HG03432 (cell line): ENCODE data around the gene TNFRSF6B.

ENCODE experiments used
- ATAC-seq: cut with Tn5 transposase; IDR thresholded peaks from one replicate; pipeline ENCODE4 v1.9.1; 2021; ENCODE audit warnings: mild to moderate bottlenecking, moderate library complexity; ENCODE audit not compliant: unreplicated experiment

TNFRSF6B gene

GRCh38 chr20:63694584-63695423, 1.6 kb upstream of the TNFRSF6B start:
- ATAC-seq: no peak

GRCh38 chr20:63695424-63696305, 787 bp upstream of the TNFRSF6B start:
- no peak for ATAC-seq

GRCh38 chr20:63696306-63696627, 185 bp upstream of the TNFRSF6B start:
- no peak for ATAC-seq

GRCh38 chr20:63697357-63697867, 960 bp downstream of the TNFRSF6B start:
- no peak for ATAC-seq

GRCh38 chr20:63697868-63698545, 1.6 kb downstream of the TNFRSF6B start:
- ATAC-seq: no peak

GRCh38 chr20:63698739-63699465, 2.5 kb downstream of the TNFRSF6B start:
- no peak for ATAC-seq

GRCh38 chr20:63699466-63700198, 3.2 kb downstream of the TNFRSF6B start:
- ATAC-seq: no peak

GRCh38 chr20:63700199-63701050, 4.0 kb downstream of the TNFRSF6B start:
- no peak for ATAC-seq

GRCh38 chr20:63701051-63701328, 4.5 kb downstream of the TNFRSF6B start:
- ATAC-seq: no peak

- ATAC-seq: no peak
These were observed 5.0 kb downstream of the TNFRSF6B start for GRCh38 chr20:63701329-63702035.

- no peak for ATAC-seq
These were observed 5.7 kb downstream of the TNFRSF6B start for GRCh38 chr20:63702036-63702665.

- no peak for ATAC-seq
These were observed 6.5 kb downstream of the TNFRSF6B start for GRCh38 chr20:63702751-63703470.

- no peak for ATAC-seq
These were observed 7.1 kb downstream of the TNFRSF6B start for GRCh38 chr20:63703471-63703975.

GRCh38 chr20:63703976-63704748, 7.7 kb downstream of the TNFRSF6B start:
- ATAC-seq: no peak

- ATAC-seq: no peak
These were observed 8.3 kb downstream of the TNFRSF6B start for GRCh38 chr20:63704749-63705117.

GRCh38 chr20:63705232-63706026, 9.0 kb downstream of the TNFRSF6B start:
- no peak for ATAC-seq
